Mesothelial cell of epicardium (in vitro differentiated cells): ENCODE results near the gene ACTN1. TPM values are rescaled to one million over a fixed set of nuclear protein-coding genes. Genes with fewer than 3 reads are reported as not detected.

ENCODE experiments used
- DNase-seq, 2 experiments: peaks; one replicate each; pipeline ENCODE4 v3.0.0; 2021; ENCODE audit warnings: low spot score in 2 of 2; ENCODE audit not compliant: unreplicated experiment in 2 of 2
- H3K27ac Mint-ChIP-seq: 2 replicates; pipeline ENCODE4 v1.8.0; 2021; ENCODE audit warnings: mixed read lengths
- H3K27me3 Mint-ChIP-seq: 2 replicates; pipeline ENCODE4 v1.8.0; 2021; ENCODE audit warnings: low read depth, mixed read lengths
- H3K36me3 Mint-ChIP-seq: 2 replicates; pipeline ENCODE4 v1.8.0; 2021; ENCODE audit warnings: mixed read lengths
- H3K4me1 Mint-ChIP-seq: 2 replicates; pipeline ENCODE4 v1.8.0; 2021; ENCODE audit warnings: mixed read lengths
- H3K4me3 Mint-ChIP-seq: 2 replicates; pipeline ENCODE4 v1.8.0; 2021; ENCODE audit warnings: mild to moderate bottlenecking, moderate library complexity, mixed read lengths
- H3K9me3 Mint-ChIP-seq: 2 replicates; pipeline ENCODE4 v1.8.0; 2021; ENCODE audit warnings: mixed read lengths
- total RNA-seq: library from RNA; stranded (reverse); gene quantifications from 3 replicates; pipeline ENCODE4 v1.2.1, GENCODE V29; 2021
- TF ChIP-seq, protein P1 (sequence below): fragments of 200-600 bp; sonication (generic); IDR thresholded peaks from one replicate; pipeline ENCODE4 v1.5.0; 2021; ENCODE audit warnings: antibody characterized with exemption; ENCODE audit not compliant: unreplicated experiment

ACTN1 gene
- total RNA-seq, 1 donor from 2014 or later, result 166 TPM

DNA sequence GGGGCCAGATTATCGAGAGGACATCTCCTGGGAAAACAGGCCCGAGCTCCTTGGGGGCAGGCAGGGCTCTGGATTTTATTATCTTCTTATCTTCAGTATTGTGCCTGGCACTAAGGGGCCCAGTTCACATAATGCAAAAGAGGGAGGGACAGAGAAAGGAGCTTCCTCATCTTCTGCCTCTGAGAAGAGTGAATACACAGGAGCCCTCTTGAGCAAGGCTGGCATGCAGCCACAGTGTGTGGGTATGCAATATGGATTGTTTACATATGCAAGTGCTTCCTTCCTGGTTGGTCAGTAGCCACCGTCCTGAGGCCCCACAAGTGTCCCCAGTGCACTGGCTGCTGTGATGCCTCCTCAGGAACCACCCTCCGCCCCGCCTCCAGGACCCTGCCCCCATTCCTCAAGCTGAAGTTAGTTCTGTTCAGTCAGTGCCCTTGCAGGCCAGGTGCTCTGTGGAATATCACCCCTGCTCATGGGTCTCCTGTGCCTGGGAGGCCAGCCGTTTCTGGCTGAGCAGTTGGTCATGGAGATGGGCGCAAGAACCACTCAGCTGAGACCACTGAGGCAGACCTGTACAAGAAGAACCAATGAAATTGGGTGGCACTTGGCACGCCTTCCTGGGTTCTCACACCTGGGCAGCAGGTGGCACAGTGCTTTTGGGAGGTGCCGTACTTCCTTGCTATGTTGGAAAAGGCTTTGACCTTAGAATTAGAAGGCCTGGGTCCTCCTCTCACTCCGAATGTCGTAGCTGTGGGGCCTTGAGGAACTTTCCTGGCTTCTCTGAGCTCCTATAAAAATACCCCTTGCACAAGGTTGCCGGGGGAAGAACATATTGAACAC lies 35.1 kb upstream of the ACTN1 start:
- Mint-ChIP-seq H3K27ac (peak overlapping the region; percentile 66), H3K4me1 (peaks cover 16% of the 10 kb centered on the region), H3K27me3 (no peaks in the 10 kb centered on the region), H3K36me3 (no peaks in the 10 kb centered on the region), H3K4me3 (no peak overlapping the region), H3K9me3 (no peaks in the 10 kb centered on the region)
- TF ChIP-seq, protein P1, sequence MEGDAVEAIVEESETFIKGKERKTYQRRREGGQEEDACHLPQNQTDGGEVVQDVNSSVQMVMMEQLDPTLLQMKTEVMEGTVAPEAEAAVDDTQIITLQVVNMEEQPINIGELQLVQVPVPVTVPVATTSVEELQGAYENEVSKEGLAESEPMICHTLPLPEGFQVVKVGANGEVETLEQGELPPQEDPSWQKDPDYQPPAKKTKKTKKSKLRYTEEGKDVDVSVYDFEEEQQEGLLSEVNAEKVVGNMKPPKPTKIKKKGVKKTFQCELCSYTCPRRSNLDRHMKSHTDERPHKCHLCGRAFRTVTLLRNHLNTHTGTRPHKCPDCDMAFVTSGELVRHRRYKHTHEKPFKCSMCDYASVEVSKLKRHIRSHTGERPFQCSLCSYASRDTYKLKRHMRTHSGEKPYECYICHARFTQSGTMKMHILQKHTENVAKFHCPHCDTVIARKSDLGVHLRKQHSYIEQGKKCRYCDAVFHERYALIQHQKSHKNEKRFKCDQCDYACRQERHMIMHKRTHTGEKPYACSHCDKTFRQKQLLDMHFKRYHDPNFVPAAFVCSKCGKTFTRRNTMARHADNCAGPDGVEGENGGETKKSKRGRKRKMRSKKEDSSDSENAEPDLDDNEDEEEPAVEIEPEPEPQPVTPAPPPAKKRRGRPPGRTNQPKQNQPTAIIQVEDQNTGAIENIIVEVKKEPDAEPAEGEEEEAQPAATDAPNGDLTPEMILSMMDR, result no peak
- DNase-seq, result no peak

DNA sequence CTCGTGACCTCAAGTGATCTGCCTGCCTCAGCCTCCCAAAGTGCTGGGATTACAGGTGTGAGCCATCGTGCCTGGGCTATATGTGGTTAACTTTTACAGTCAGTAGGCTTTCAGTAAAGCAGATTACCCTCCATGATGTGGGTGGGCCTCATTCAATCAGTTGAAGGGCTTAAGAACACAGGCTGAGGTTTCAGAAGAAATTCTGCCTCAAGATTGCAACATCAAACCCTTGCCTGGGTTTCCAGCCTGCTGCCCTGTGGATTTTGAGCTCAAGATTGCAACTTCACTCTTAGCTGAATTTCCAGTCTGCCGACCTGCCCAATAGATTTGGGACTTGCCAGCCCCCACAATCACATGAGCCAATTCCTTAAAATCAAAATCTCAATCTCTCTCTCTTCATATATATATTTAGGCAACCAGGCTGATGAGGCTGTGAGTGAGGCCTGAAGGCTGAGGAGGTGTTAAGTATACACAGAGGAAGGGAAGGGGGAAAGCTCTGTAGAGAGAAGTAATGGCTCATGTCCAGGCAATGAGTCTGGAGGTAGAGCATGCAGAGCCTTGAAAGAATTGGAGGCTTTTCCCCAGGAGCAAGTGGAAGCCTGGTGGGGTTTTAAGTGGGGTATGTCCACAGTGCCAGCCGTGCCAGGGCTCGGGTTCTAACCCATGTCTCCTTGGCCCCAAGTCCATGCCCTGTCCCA lies 33.3 kb upstream of the ACTN1 start:
- Mint-ChIP-seq H3K4me1 (peaks cover 23% of the 10 kb centered on the region), H3K9me3 (no peaks in the 10 kb centered on the region), H3K27me3 (no peaks in the 10 kb centered on the region), H3K4me3 (no peak overlapping the region), H3K27ac (peak overlapping the region; percentile 56), H3K36me3 (no peaks in the 10 kb centered on the region)
- no peak for DNase-seq
- TF ChIP-seq, protein P1, result no peak

DNA sequence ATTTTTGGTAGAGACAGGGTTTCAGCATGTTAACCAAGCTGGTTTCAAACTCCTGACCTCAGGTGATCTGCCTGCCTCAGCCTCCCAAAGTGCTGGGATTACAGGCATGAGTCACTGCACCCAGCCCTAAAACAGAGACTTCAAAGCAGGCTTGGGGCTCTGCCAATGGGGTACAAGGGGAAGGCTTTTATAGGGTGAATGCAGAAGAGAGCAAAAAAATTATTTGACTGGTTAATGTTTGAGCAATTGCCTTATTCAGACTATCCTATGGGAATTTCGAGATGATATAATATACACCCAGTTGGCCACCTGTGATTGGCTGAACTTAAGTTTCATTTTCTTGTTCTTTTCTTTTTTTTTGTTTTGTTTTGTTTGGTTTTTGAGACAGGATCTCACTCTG lies 31.5 kb upstream of the ACTN1 start:
- peaks cover 25% of the 10 kb centered on the region for H3K4me1 Mint-ChIP-seq
- H3K27me3 Mint-ChIP-seq, result no peaks in the 10 kb centered on the region
- no peak overlapping the region for H3K4me3 Mint-ChIP-seq
- no peak overlapping the region for H3K27ac Mint-ChIP-seq
- TF ChIP-seq, protein P1, result no peak
- H3K36me3 Mint-ChIP-seq, result no peaks in the 10 kb centered on the region
- no peak for DNase-seq
- H3K9me3 Mint-ChIP-seq, result no peaks in the 10 kb centered on the region

DNA sequence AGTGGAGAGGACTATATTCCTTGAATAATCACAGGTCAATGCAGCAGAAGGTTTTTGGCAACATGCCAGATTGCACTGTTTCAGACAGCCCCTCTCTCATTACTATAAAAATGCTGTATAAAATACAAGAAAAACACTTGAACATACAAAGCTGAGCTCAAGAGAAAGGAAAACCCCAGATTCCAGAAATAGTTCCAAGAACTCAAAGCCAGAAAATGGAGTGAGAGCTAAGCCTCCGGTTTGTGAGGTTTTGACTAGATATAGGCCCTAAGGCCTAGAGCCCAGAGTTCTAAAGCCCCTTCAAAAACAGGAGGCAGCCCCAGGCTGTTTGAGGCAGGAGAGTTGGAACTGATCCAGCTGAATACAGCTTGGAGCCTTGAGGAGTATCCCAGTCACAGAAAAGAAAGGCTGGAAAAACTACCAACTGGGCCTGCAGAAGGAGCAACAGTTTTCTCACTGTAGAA lies 29.4 kb upstream of the ACTN1 start:
- TF ChIP-seq, protein P1, result no peak
- H3K36me3 Mint-ChIP-seq, result no peaks in the 10 kb centered on the region
- peaks cover 26% of the 10 kb centered on the region for H3K4me1 Mint-ChIP-seq
- peak overlapping the region; percentile 94 for H3K27ac Mint-ChIP-seq
- no peaks in the 10 kb centered on the region for H3K27me3 Mint-ChIP-seq
- peak in 1 of 2 experiments; percentile 44 for DNase-seq
- H3K9me3 Mint-ChIP-seq, result no peaks in the 10 kb centered on the region
- H3K4me3 Mint-ChIP-seq, result no peak overlapping the region

DNA sequence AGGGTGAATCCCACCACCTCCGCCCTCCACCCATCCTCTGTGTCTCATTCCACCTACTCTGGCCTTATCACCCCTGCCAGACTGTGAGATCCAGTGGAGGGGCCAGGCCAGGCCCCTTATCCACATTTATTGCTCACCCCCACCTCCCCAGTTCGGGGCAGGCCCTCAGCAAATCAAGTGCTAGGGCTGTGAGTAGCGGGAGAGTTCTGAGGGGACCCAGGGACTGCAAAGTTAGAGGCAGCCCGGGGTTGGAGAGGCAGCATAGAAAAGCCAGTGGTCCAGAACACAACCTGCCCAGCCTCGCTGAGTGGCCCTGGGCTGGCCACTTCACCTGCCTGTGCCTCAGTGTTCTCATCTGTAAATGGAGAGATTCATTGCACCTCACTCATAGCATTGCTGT lies 27.2 kb upstream of the ACTN1 start:
- TF ChIP-seq, protein P1, result no peak
- H3K4me3 Mint-ChIP-seq, result no peak overlapping the region

More for the DNA sequence above, 27.2 kb upstream of the ACTN1 start:
- H3K36me3 Mint-ChIP-seq, result no peaks in the 10 kb centered on the region
- H3K4me1 Mint-ChIP-seq, result peaks cover 26% of the 10 kb centered on the region
- no peaks in the 10 kb centered on the region for H3K9me3 Mint-ChIP-seq
- H3K27ac Mint-ChIP-seq, result no peak overlapping the region
- H3K27me3 Mint-ChIP-seq, result no peaks in the 10 kb centered on the region
- DNase-seq, result no peak
